Thoracic aorta (tissue), 2 donors: ENCODE measurements around the gene FXYD4. TPM values are rescaled to one million over a fixed set of nuclear protein-coding genes. Genes with fewer than 3 reads are reported as not detected.

ENCODE experiments used
- ATAC-seq: fragments of 150-250 bp; one replicate; pipeline ENCODE4 v1.8.0; 2017; ENCODE audit warnings: low read depth; ENCODE audit not compliant: insufficient number of reproducible peaks, low FRiP score
- DNase-seq: peaks from one replicate; pipeline ENCODE4 v3.0.0-alpha.2; 2020; ENCODE audit warnings: low spot score
- H3K27ac ChIP-seq, 2 donors: fragments of 200-600 bp; sonication (generic); 1 replicate in 1 of 2; 2 replicates in 1 of 2; pipeline ENCODE4 v1.5.1; 2016; ENCODE audit warnings: mild to moderate bottlenecking in 2 of 2, moderate library complexity in 2 of 2
- H3K27me3 ChIP-seq: fragments of 200-600 bp; sonication (generic); replicated peaks from 2 replicates; pipeline ENCODE4 v1.6.0; 2016; ENCODE audit warnings: mild to moderate bottlenecking; ENCODE audit not compliant: insufficient read depth
- H3K36me3 ChIP-seq: fragments of 200-600 bp; sonication (generic); one replicate; pipeline ENCODE4 v1.5.1; 2016
- H3K4me1 ChIP-seq, 2 donors: fragments of 200-600 bp; sonication (generic); 1 replicate in 1 of 2; 2 replicates in 1 of 2; pipeline versions ENCODE4 v1.5.1 to v1.6.0; 2016; ENCODE audit warnings: low read depth in 2 of 2, mild to moderate bottlenecking in 1 of 2; ENCODE audit not compliant: control insufficient read depth in 1 of 2
- H3K4me3 ChIP-seq: fragments of 200-600 bp; sonication (generic); 2 replicates; pipeline ENCODE4 v1.5.1; 2016; ENCODE audit warnings: mild to moderate bottlenecking
- H3K9me3 ChIP-seq: fragments of 200-600 bp; sonication (generic); 2 replicates; pipeline ENCODE4 v1.5.1; 2016
- CTCF ChIP-seq: fragments of 200-600 bp; sonication (generic); IDR thresholded peaks from one replicate; pipeline ENCODE4 v1.5.1; 2019; ENCODE audit warnings: antibody characterized with exemption
- total RNA-seq, 2 donors: library from RNA; depleted of rRNA; stranded (reverse); fragments of >200 nt; gene quantifications; one replicate each; pipeline versions ENCODE4 v1.1.0 to v1.2.3, GENCODE V29; 2016

Gene FXYD4, protein sequence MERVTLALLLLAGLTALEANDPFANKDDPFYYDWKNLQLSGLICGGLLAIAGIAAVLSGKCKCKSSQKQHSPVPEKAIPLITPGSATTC
- total RNA-seq, result not detected

- Histone ChIP-seq H3K4me1 (no peaks in the 10 kb centered on the region), H3K36me3 (no peaks in the 10 kb centered on the region), H3K4me3 (no peak within 1 kb of the TSS), H3K27me3 (no peaks in the 10 kb centered on the region), H3K9me3 (no peaks in the 10 kb centered on the region), H3K27ac (no peak within 1 kb of the TSS)
- TF ChIP-seq CTCF, result no peak
- ATAC-seq (no peak), DNase-seq (no peak)
Measured at GRCh38 chr10:43371418-43371817, at the start of gene FXYD4. Gene FXYD4, plus strand, starts transcription at chr10:43371636. Its CDS starts 2,111 bp downstream, at chr10:43373747.

GRCh38 chr10:43322331-43322730 lies 49.1 kb upstream of the FXYD4 start:
- Histone ChIP-seq H3K9me3 (no peaks in the 10 kb centered on the region), H3K27ac (no peak overlapping the region), H3K4me1 (no peaks in the 10 kb centered on the region), H3K27me3 (no peaks in the 10 kb centered on the region), H3K36me3 (no peaks in the 10 kb centered on the region), H3K4me3 (peak overlapping the region; percentile 66)
- no peak for TF ChIP-seq CTCF
- no peak for ATAC-seq
- no peak for DNase-seq

- H3K9me3 ChIP-seq, result no peaks in the 10 kb centered on the region
- ATAC-seq (no peak), DNase-seq (peak; percentile 60)
- H3K4me3 ChIP-seq, result peak overlapping the region; percentile 66
- no peak for TF ChIP-seq CTCF
- no peaks in the 10 kb centered on the region for H3K4me1 ChIP-seq
- no peak overlapping the region for H3K27ac ChIP-seq
- no peaks in the 10 kb centered on the region for H3K27me3 ChIP-seq
- H3K36me3 ChIP-seq, result no peaks in the 10 kb centered on the region
Measured at GRCh38 chr10:43322769-43323168, 48.7 kb upstream of the FXYD4 start.

DNA sequence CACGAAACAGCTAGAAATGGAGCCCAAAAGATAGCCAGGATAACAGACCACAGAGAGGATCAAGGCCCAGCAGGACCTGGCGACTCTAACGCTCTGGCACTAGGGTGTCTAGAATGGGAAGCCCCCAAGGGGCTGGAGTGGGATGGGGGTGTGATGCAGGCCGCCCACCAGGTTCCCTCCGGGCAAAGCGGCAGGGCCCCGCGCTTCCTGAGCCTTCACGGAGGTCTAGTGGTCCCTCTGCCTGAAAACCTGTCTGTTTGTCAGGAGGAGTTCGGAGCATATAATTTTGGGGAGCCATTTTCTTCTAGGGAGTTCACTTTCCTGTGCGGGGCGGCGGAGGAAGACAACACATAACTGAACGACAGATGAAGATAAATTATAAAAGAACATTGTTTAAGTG lies 48.2 kb upstream of the FXYD4 start:
- no peak for TF ChIP-seq CTCF
- no peaks in the 10 kb centered on the region for H3K9me3 ChIP-seq
- DNase-seq, result no peak
- H3K4me3 ChIP-seq, result peak overlapping the region; percentile 66
- ATAC-seq, result no peak
- H3K27ac ChIP-seq, result no peak overlapping the region
- no peaks in the 10 kb centered on the region for H3K36me3 ChIP-seq
- H3K27me3 ChIP-seq, result no peaks in the 10 kb centered on the region
- H3K4me1 ChIP-seq, result no peaks in the 10 kb centered on the region

GRCh38 chr10:43324876-43325275 lies 46.6 kb upstream of the FXYD4 start:
- no peak for DNase-seq
- H3K4me3 ChIP-seq, result no peak overlapping the region
- TF ChIP-seq CTCF, result no peak
- H3K4me1 ChIP-seq, result no peaks in the 10 kb centered on the region
- no peak overlapping the region for H3K27ac ChIP-seq
- H3K9me3 ChIP-seq, result no peaks in the 10 kb centered on the region
- H3K27me3 ChIP-seq, result no peaks in the 10 kb centered on the region
- no peak for ATAC-seq
- H3K36me3 ChIP-seq, result no peaks in the 10 kb centered on the region
